Neuronal stem cell (in vitro differentiated cells): ENCODE measurements around the gene TEX29.

Experiments
- DNase-seq: peaks from one replicate; pipeline ENCODE4 v3.0.0-alpha.2; 2013; ENCODE audit warnings: low spot score
- H2AFZ ChIP-seq: one replicate; pipeline ENCODE4 v1.6.1; 2013; ENCODE audit warnings: mild to moderate bottlenecking, low read length, inconsistent platforms
- H2AK5ac ChIP-seq: 2 replicates; pipeline ENCODE4 v1.6.1; 2013; ENCODE audit warnings: low read depth, mild to moderate bottlenecking, inconsistent platforms, low read length, moderate library complexity, mixed read lengths
- H2BK120ac ChIP-seq: 2 replicates; pipeline ENCODE4 v1.6.1; 2013; ENCODE audit warnings: low read depth, mild to moderate bottlenecking, inconsistent platforms, low read length, moderate library complexity, mixed read lengths
- H2BK12ac ChIP-seq: one replicate; pipeline ENCODE4 v1.6.1; 2013; ENCODE audit warnings: low read length, inconsistent platforms
- H2BK15ac ChIP-seq: 2 replicates; pipeline ENCODE4 v1.6.1; 2013; ENCODE audit warnings: mild to moderate bottlenecking, low read length, inconsistent platforms, mixed read lengths
- H2BK5ac ChIP-seq: one replicate; pipeline ENCODE4 v1.6.1; 2013; ENCODE audit warnings: inconsistent platforms, mild to moderate bottlenecking, low read length, moderate library complexity
- H3K14ac ChIP-seq: one replicate; pipeline ENCODE4 v1.6.1; 2013; ENCODE audit warnings: low read length, inconsistent platforms
- H3K18ac ChIP-seq: 2 replicates; pipeline ENCODE4 v1.6.1; 2013; ENCODE audit warnings: low read length, inconsistent platforms
- H3K23ac ChIP-seq: 2 replicates; pipeline ENCODE4 v1.6.1; 2013; ENCODE audit warnings: low read depth, mild to moderate bottlenecking, mixed read lengths, low read length, inconsistent platforms; ENCODE audit not compliant: poor library complexity
- H3K27ac ChIP-seq: replicated peaks from 3 replicates; pipeline ENCODE4 v1.5.1; 2013; ENCODE audit warnings: low read length, inconsistent platforms
- H3K27me3 ChIP-seq, 3 experiments: 2 replicates each; pipeline ENCODE4 v1.6.1; 2013; ENCODE audit warnings: low read length in 3 of 3, mild to moderate bottlenecking in 2 of 3, inconsistent platforms in 1 of 3, low read depth in 1 of 3, mixed read lengths in 1 of 3, moderate library complexity in 1 of 3; ENCODE audit not compliant: control insufficient read depth in 3 of 3, insufficient read depth in 3 of 3
- H3K36me3 ChIP-seq, 2 donors: replicated peaks in 1 of 2; 2 replicates each; pipeline ENCODE4 v1.6.1; 2013; ENCODE audit warnings: low read length in 2 of 2; ENCODE audit not compliant: control insufficient read depth in 2 of 2, insufficient read depth in 2 of 2
- H3K4ac ChIP-seq: 2 replicates; pipeline ENCODE4 v1.6.1; 2013; ENCODE audit warnings: inconsistent platforms, mild to moderate bottlenecking, low read length, moderate library complexity
- H3K4me1 ChIP-seq, 2 donors: 1 replicate in 1 of 2; 2 replicates in 1 of 2; pipeline ENCODE4 v1.6.1; 2013; ENCODE audit warnings: low read length in 2 of 2, low read depth in 1 of 2; ENCODE audit not compliant: control insufficient read depth in 2 of 2, insufficient read depth in 1 of 2
- H3K4me2 ChIP-seq: one replicate; pipeline ENCODE4 v1.6.1; 2013; ENCODE audit warnings: mild to moderate bottlenecking, low read length, inconsistent platforms; ENCODE audit not compliant: insufficient read depth, poor library complexity, severe bottlenecking
- H3K4me3 ChIP-seq, 2 donors: 2 replicates each; pipeline ENCODE4 v1.5.1; 2013; ENCODE audit warnings: low read length in 2 of 2, mild to moderate bottlenecking in 2 of 2, inconsistent platforms in 1 of 2, moderate library complexity in 1 of 2
- H3K79me1 ChIP-seq: one replicate; pipeline ENCODE4 v1.6.1; 2013; ENCODE audit warnings: low read depth, mild to moderate bottlenecking, inconsistent platforms, low read length, moderate library complexity
- H3K9ac ChIP-seq: one replicate; pipeline ENCODE4 v1.6.1; 2013; ENCODE audit warnings: mild to moderate bottlenecking, low read depth, low read length, inconsistent platforms; ENCODE audit not compliant: poor library complexity
- H3K9me3 ChIP-seq, 2 donors: replicated peaks in 1 of 2; 2 replicates each; pipeline versions ENCODE3 to v1.6.1; 2013; ENCODE audit warnings: low read length in 2 of 2, mild to moderate bottlenecking in 2 of 2, inconsistent platforms in 1 of 2, low read depth in 1 of 2, mixed read lengths in 1 of 2, moderate library complexity in 1 of 2; ENCODE audit not compliant: control insufficient read depth in 2 of 2, insufficient read depth in 1 of 2
- H4K8ac ChIP-seq: one replicate; pipeline ENCODE4 v1.6.1; 2013; ENCODE audit warnings: low read depth, mild to moderate bottlenecking, inconsistent platforms, low read length, moderate library complexity
- H4K91ac ChIP-seq: one replicate; pipeline ENCODE4 v1.6.1; 2013; ENCODE audit warnings: low read length, low read depth, mild to moderate bottlenecking, inconsistent platforms; ENCODE audit not compliant: poor library complexity
- WGBS, 2 donors: extraction: QIAGEN DNeasy Blood & Tissue Kit; methylation state at CpG; one replicate each; pipeline ENCODE4 v1.1.7; 2013; ENCODE audit warnings: missing lambda C conversion rate in 2 of 2, mixed read lengths in 1 of 2; ENCODE audit not compliant: insufficient read length in 2 of 2, insufficient replicate concordance in 1 of 2; ENCODE audit errors: extremely low coverage in 2 of 2; 5-methylcytosine and 5-hydroxymethylcytosine counted together

Gene TEX29

GRCh38 chr13:111388851-111389500 lies 68.5 kb downstream of the TEX29 start:
- peaks cover 0 to 9% (median 0%) of the 10 kb centered on the region in 3 experiments for H3K27me3 ChIP-seq
- H2BK12ac ChIP-seq, result no peak overlapping the region
- no peak overlapping the region for H2AK5ac ChIP-seq
- WGBS, 2 donors, result no CpG with 5 or more reads among the region's 19 CpGs
- H3K36me3 ChIP-seq, result no peaks in the 10 kb centered on the region
- H3K4me1 ChIP-seq, result peaks cover 0 to 11% of the 10 kb centered on the region in 2 donors
- H3K9ac ChIP-seq, result peak overlapping the region; percentile 2
- DNase-seq, result no peak
- peak overlapping the region; percentile 76 for H3K18ac ChIP-seq
- no peak overlapping the region for H3K4me3 ChIP-seq
- H3K14ac ChIP-seq, result peak overlapping the region; percentile 59
- H2BK15ac ChIP-seq, result peak overlapping the region; percentile 31
- H3K4ac ChIP-seq, result no peak overlapping the region
- H4K8ac ChIP-seq, result no peak overlapping the region
- H3K4me2 ChIP-seq, result no peak overlapping the region
- H3K9me3 ChIP-seq, result peaks cover 0 to 2% of the 10 kb centered on the region in 2 donors
- H2AFZ ChIP-seq, result no peak overlapping the region
- H3K79me1 ChIP-seq, result no peaks in the 10 kb centered on the region
- H2BK120ac ChIP-seq, result no peak overlapping the region
- no peak overlapping the region for H3K27ac ChIP-seq
- no peak overlapping the region for H4K91ac ChIP-seq
- no peak overlapping the region for H2BK5ac ChIP-seq
- H3K23ac ChIP-seq, result peak overlapping the region; percentile 3

GRCh38 chr13:111389621-111390521 lies 69.4 kb downstream of the TEX29 start:
- no peak overlapping the region for H4K91ac ChIP-seq
- H3K4ac ChIP-seq, result peak overlapping the region; percentile 19

GRCh38 chr13:111390522-111391270 lies 70.3 kb downstream of the TEX29 start:
- H3K4ac ChIP-seq, result no peak overlapping the region
- WGBS, 2 donors, result no CpG with 5 or more reads among the region's 18 CpGs
- no peak overlapping the region for H4K8ac ChIP-seq
- no peak overlapping the region for H2BK5ac ChIP-seq
- no peak overlapping the region for H2BK120ac ChIP-seq
- no peak overlapping the region for H3K4me2 ChIP-seq
- no peak overlapping the region for H2AFZ ChIP-seq
- peak overlapping the region; percentile 2 for H3K23ac ChIP-seq
- peaks cover 0 to 9% (median 0%) of the 10 kb centered on the region in 3 experiments for H3K27me3 ChIP-seq
- no peak overlapping the region for H3K4me3 ChIP-seq
- no peaks in the 10 kb centered on the region for H3K79me1 ChIP-seq
- no peak overlapping the region for H3K27ac ChIP-seq
- H4K91ac ChIP-seq, result no peak overlapping the region
- no peak for DNase-seq
- H3K36me3 ChIP-seq, result no peaks in the 10 kb centered on the region
- H2BK12ac ChIP-seq, result no peak overlapping the region
- peak overlapping the region; percentile 76 for H3K18ac ChIP-seq
- H3K14ac ChIP-seq, result peak overlapping the region; percentile 39
- peak overlapping the region; percentile 1 for H3K9ac ChIP-seq
- no peak overlapping the region for H2BK15ac ChIP-seq
- peaks cover 0 to 4% of the 10 kb centered on the region in 2 donors for H3K4me1 ChIP-seq
- no peaks in the 10 kb centered on the region for H3K9me3 ChIP-seq
- H2AK5ac ChIP-seq, result peak overlapping the region; percentile 29

More at GRCh38 chr13:111389621-111390521, 69.4 kb downstream of the TEX29 start:
- Histone ChIP-seq H3K14ac (no peak overlapping the region), H3K36me3 (no peaks in the 10 kb centered on the region), H3K27ac (no peak overlapping the region), H3K18ac (peak overlapping the region; percentile 48), H3K23ac (peak overlapping the region; percentile 3), H3K27me3 (peaks cover 0 to 9% (median 0%) of the 10 kb centered on the region in 3 experiments), H3K9me3 (no peaks in the 10 kb centered on the region), H2BK12ac (no peak overlapping the region), H2AK5ac (peak overlapping the region; percentile 29), H2BK5ac (no peak overlapping the region), H3K79me1 (no peaks in the 10 kb centered on the region), H2BK120ac (no peak overlapping the region), H3K4me1 (peaks cover 0 to 6% of the 10 kb centered on the region in 2 donors), H3K4me2 (no peak overlapping the region), H2BK15ac (no peak overlapping the region), H3K4me3 (peak overlapping the region in 1 of 2 donors; percentile 62), H4K8ac (no peak overlapping the region), H3K9ac (peak overlapping the region; percentile 1), H2AFZ (no peak overlapping the region)
- WGBS, 2 donors, result no CpG with 5 or more reads among the region's 21 CpGs
- DNase-seq, result no peak
